NT2/D1 (cell line): ENCODE data around the gene VPS50.
A peak's percentile ranks its signal among the peaks of the same experiment; 100 is the strongest.
"Not testable (repeated sequence)": the region's sequence is repeated elsewhere in the genome, so short reads cannot be mapped to it uniquely, and the experiment has no call there.

Experiments used
- DNase-seq: peaks from one replicate; pipeline ENCODE4 v3.0.0-alpha.2; 2011; ENCODE audit warnings: low read depth, low spot score
- H3K27me3 ChIP-seq: 2 replicates; pipeline ENCODE4 v1.6.0; 2011; ENCODE audit warnings: mild to moderate bottlenecking; ENCODE audit not compliant: insufficient read length, insufficient read depth
- H3K36me3 ChIP-seq: 2 replicates; pipeline ENCODE4 v1.6.1; 2011; ENCODE audit warnings: mild to moderate bottlenecking, low read length, mixed read lengths; ENCODE audit not compliant: insufficient read depth, insufficient read length
- H3K4me1 ChIP-seq: 2 replicates; pipeline ENCODE4 v1.5.1; 2011; ENCODE audit not compliant: insufficient read depth, insufficient read length
- H3K4me3 ChIP-seq: 2 replicates; pipeline ENCODE4 v1.5.1; 2011; ENCODE audit warnings: low read depth; ENCODE audit not compliant: insufficient read length
- H3K9ac ChIP-seq: 2 replicates; pipeline ENCODE4 v1.6.0; 2011; ENCODE audit warnings: low read depth; ENCODE audit not compliant: insufficient read length
- H3K9me3 ChIP-seq: 2 replicates; pipeline ENCODE4 v1.5.1; 2011; ENCODE audit warnings: mild to moderate bottlenecking, low read length; ENCODE audit not compliant: insufficient read depth
- SUZ12 ChIP-seq: IDR thresholded peaks from 2 replicates; pipeline ENCODE4 v1.6.1; 2011; ENCODE audit not compliant: insufficient read length, insufficient read depth; ENCODE audit errors: extremely low read depth
- YY1 ChIP-seq: IDR thresholded peaks from 2 replicates; pipeline ENCODE4 v1.6.1; 2011; ENCODE audit not compliant: insufficient read length, insufficient read depth
- ZNF274 ChIP-seq: IDR thresholded peaks from 2 replicates; pipeline ENCODE4 v1.6.1; 2011; ENCODE audit warnings: mild to moderate bottlenecking, low read depth, low read length

The VPS50 gene

GRCh38 chr7:93364806-93365205 lies 132.6 kb downstream of the VPS50 start:
- DNase-seq, result no peak
- H3K9me3 ChIP-seq, result no peaks in the 10 kb centered on the region
- no peaks in the 10 kb centered on the region for H3K27me3 ChIP-seq
- TF ChIP-seq ZNF274 (no peak), SUZ12 (no peak), YY1 (no peak)
- no peak overlapping the region for H3K4me3 ChIP-seq
- H3K4me1 ChIP-seq, result no peaks in the 10 kb centered on the region
- no peak overlapping the region for H3K9ac ChIP-seq
- no peaks in the 10 kb centered on the region for H3K36me3 ChIP-seq

DNA sequence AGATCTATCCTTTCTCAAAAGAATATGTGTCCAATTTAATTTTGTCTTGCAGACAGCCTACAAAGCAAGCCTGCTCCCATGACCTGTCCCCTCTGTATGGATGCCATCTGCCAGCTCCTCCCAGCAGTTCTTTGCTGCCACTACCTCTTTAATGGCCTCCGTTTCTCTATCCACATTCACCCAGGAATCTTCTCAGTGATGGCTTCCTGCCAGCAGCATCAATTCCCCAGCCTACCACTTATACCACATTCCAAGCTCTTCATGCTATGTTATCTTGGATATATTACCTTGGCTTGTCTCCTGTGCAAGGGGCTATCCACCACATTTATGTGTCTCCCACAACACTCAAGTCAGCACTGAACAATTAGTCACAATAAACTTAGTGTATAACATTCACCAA lies 133.2 kb downstream of the VPS50 start:
- Histone ChIP-seq H3K9ac (no peak overlapping the region), H3K4me1 (no peaks in the 10 kb centered on the region), H3K36me3 (no peaks in the 10 kb centered on the region), H3K27me3 (no peaks in the 10 kb centered on the region), H3K9me3 (no peaks in the 10 kb centered on the region), H3K4me3 (no peak overlapping the region)
- DNase-seq, result no peak
- TF ChIP-seq SUZ12 (no peak), YY1 (no peak), ZNF274 (no peak)

DNA sequence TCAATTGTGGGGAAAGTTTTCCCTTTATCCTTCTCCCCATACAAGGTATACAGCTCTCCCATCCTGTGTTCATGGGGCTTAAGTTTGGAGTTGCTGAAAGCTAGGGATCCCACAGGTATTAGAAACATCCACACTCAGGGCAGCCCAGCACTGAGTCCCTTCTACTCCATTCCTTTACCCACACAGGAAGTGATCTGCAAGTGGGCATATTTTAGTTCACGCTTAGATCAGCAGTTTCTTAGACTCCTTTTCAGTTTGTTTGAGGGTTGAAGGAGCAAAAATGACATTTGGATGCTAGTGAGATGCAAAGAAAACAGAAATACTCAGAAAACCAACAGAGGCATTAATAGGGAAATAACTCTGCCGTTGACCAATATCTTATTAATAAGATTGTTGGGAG lies 134.7 kb downstream of the VPS50 start:
- DNase-seq, result no peak
- no peaks in the 10 kb centered on the region for H3K9me3 ChIP-seq
- no peak overlapping the region for H3K9ac ChIP-seq
- H3K36me3 ChIP-seq, result no peaks in the 10 kb centered on the region
- H3K4me1 ChIP-seq, result no peaks in the 10 kb centered on the region
- TF ChIP-seq ZNF274 (no peak), SUZ12 (no peak)
- no peak overlapping the region for H3K4me3 ChIP-seq
- no peaks in the 10 kb centered on the region for H3K27me3 ChIP-seq

DNA sequence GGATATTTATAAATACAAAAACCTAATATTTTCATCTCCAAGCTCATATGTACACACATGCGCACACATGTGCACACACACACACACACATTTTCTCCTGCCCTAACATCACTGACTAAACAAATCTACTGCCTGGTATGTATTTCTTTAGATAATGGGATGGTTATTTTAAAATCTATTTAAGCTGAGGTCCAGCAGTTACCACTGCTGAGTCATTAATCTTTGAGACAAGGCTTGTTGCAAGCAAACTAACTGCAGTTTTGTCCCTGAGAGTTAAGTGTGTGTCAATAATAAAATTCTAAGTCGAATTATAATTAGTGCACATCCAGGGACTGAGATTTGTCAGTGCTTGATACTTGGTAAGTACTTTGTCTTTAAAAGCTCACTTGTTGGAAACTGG lies 135.1 kb downstream of the VPS50 start:
- TF ChIP-seq ZNF274, result no peak
- no peak overlapping the region for H3K9ac ChIP-seq
- H3K9me3 ChIP-seq, result no peaks in the 10 kb centered on the region
- H3K27me3 ChIP-seq, result no peaks in the 10 kb centered on the region
- no peak for DNase-seq
- no peak overlapping the region for H3K4me3 ChIP-seq
- no peaks in the 10 kb centered on the region for H3K4me1 ChIP-seq
- no peaks in the 10 kb centered on the region for H3K36me3 ChIP-seq

DNA sequence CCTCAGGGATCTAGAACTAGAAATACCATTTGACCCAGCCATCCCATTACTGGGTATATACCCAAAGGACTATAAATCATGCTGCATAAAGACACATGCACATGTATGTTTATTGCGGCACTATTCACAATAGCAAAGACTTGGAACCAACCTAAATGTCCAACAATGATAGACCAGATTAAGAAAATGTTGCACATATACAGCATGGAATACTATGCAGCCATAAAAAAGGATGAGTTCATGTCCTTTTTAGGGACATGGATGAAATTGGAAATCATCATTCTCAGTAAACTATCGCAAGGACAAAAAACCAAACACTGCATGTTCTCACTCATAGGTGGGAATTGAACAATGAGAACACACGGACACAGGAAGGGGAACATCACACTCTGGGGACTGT lies 138.8 kb downstream of the VPS50 start:
- not testable (repeated sequence) for H3K4me1 ChIP-seq, H3K9ac ChIP-seq, H3K4me3 ChIP-seq, H3K36me3 ChIP-seq, H3K9me3 ChIP-seq, H3K27me3 ChIP-seq, DNase-seq

GRCh38 chr7:93373537-93373936 lies 141.4 kb downstream of the VPS50 start:
- no peak for DNase-seq
- no peaks in the 10 kb centered on the region for H3K36me3 ChIP-seq
- TF ChIP-seq YY1, result no peak
- TF ChIP-seq ZNF274, result no peak
- TF ChIP-seq SUZ12, result no peak
- H3K9me3 ChIP-seq, result no peaks in the 10 kb centered on the region
- H3K27me3 ChIP-seq, result no peaks in the 10 kb centered on the region
- no peaks in the 10 kb centered on the region for H3K4me1 ChIP-seq
- H3K4me3 ChIP-seq, result no peak overlapping the region
- no peak overlapping the region for H3K9ac ChIP-seq

DNA sequence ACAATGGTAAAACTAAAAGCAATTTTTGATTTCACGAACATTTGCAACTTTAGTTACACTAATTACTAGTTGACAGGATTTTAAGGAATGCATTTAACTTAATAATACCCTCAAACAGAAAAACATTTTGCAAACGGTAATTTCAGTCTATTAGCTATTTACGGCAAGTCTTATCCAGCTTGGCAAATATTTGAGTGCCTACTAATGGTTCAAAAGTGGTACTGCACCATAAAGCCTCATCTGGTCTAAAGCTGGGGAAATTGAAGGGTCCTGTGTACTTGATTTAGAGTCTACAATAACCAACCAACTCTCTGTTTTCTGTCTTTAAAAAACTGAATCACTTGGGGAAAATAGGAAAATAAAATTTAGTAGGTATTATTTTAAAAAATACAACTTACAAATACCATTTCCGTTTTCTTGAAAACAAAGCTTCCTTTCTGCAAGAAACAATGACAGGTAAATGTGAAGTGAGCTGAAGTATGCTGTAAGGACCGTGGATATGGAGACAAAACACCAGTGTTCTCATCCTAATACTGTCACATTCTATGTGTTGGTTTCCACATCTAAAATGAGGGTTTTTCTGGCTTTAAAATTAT lies 142.3 kb downstream of the VPS50 start:
- TF ChIP-seq SUZ12 (no peak), ZNF274 (no peak), YY1 (no peak)
- Histone ChIP-seq H3K27me3 (no peaks in the 10 kb centered on the region), H3K4me3 (no peak overlapping the region), H3K9me3 (no peaks in the 10 kb centered on the region), H3K4me1 (no peaks in the 10 kb centered on the region), H3K9ac (no peak overlapping the region), H3K36me3 (no peaks in the 10 kb centered on the region)
- peak; percentile 22 for DNase-seq

DNA sequence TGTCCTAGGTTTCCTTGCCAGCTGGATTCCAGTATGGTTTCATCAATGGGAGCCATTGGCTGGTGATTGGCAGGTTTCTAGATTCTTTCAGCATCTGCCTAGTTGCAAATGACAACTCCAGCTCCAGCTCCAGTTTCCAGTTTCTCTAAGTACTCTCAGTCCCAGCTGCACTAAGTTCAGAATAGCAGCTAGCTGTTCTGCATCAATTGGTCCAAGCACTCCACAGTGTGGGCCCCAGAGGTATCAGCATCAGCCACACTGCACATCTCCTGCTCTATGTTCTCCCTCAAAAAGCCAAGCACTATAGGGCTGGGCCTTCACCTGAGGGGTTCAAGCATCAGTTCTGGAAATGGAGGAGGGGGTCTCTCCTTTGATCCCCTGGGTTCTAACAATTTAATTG lies 143.4 kb downstream of the VPS50 start:
- no peaks in the 10 kb centered on the region for H3K4me1 ChIP-seq
- DNase-seq, result no peak
- no peaks in the 10 kb centered on the region for H3K27me3 ChIP-seq
- TF ChIP-seq SUZ12 (no peak), YY1 (no peak), ZNF274 (no peak)
- H3K36me3 ChIP-seq, result no peaks in the 10 kb centered on the region
- H3K9ac ChIP-seq, result no peak overlapping the region
- H3K4me3 ChIP-seq, result no peak overlapping the region
- no peaks in the 10 kb centered on the region for H3K9me3 ChIP-seq
